GM19463 (cell line): ENCODE measurements around the gene TP53I11.

Experiments used
- ATAC-seq: cut with Tn5 transposase; IDR thresholded peaks from one replicate; pipeline ENCODE4 v1.9.1; 2021; ENCODE audit warnings: mild to moderate bottlenecking, moderate library complexity; ENCODE audit not compliant: unreplicated experiment

The TP53I11 gene

DNA sequence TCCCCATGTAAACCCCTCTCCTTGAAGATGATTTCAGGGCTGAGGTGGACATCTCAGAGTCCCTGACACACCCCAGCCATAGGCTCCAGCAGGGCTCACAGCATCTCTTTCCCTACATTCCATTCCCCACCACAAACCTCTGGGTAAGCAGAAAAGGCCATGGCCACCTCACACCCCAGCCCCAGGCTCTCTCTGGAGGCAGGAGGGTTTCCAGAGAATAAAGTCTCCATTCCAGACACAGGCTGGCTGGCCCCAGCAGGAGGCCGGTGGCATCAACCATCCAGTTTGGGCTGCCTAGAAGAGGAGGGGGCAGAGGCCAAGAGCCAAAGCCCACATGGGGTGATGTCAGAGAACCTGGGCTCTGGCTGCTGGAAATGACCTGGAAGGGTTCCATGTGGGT, 61.4 kb downstream of the TP53I11 start:
- no peak for ATAC-seq

DNA sequence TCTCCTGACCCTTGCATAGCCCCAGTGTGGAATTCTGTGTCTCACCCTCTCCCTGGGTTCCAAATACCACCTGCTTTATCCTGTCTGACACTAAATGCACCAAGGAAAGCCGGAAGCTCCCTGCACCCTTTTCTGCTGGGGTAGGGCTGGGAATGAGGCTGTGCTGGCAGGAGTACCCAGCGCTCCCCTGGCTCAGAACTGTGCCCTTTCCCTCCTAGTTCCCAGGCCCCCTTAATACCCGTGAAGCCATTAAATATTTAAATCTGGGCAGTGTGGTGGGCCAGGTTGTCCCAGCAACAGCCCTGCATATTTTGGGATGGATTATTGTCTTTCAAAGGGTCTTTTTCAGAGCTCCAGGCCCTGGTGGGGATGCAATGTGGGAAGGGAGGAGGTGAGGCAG, 63.0 kb downstream of the TP53I11 start:
- no peak for ATAC-seq

DNA sequence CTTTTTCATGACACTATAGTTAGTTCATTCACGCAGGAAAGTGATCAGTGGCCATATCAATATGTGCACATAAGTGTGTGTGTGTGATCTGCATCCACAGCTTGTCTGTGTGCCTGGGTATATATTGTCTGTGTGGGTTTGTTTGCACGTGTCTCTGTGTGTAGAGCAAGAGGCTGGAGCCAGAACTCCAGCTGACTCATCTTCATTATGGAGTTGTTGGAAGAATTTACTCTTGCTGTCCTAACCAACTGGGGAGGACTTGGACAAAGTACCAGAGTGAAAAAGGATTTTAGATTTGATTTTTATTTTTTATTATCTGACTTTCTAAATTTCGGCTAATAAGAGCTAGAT, 63.9 kb downstream of the TP53I11 start:
- ATAC-seq = no peak

DNA sequence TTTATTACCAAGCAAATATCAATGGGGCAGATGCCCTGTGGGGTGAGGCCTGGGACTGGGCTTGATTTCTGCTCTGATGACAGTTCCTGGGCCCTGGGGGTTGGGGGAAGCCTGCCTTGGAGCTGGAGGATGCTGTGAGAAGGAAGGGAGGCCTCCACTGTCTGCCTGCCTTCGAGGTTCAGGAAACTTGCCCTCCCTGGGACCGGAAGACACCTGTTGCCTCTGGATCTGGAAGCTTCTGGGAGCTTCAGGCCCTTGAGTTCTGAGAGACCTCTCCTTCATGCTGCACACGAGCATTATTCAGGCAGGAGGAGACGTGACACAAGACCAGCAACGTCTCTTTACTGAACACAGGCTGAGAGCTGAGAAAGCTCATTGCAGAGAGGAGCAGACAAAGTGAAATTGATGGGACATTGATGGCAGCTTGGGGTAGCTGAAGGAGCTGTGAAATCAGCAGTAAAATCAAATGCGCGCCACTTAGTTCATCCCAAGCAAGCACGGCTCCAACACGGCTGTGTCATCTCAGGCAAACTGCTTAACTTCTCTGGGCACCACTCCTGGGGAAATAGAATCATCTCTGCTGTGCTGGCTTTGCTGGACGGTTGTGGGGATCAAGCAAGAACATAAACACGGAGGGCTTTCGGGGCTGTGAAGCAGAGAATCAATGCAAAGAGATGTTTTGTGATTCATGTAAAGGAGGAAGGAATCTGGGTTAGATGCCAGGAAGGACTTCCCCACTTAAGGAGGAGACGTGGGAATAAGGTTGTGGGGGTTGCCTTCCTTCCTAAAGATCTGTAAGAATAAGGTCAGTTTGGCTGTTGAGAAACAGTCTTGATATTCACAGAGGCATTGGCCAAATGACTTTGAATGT, 64.5 kb downstream of the TP53I11 start:
- no peak for ATAC-seq

DNA sequence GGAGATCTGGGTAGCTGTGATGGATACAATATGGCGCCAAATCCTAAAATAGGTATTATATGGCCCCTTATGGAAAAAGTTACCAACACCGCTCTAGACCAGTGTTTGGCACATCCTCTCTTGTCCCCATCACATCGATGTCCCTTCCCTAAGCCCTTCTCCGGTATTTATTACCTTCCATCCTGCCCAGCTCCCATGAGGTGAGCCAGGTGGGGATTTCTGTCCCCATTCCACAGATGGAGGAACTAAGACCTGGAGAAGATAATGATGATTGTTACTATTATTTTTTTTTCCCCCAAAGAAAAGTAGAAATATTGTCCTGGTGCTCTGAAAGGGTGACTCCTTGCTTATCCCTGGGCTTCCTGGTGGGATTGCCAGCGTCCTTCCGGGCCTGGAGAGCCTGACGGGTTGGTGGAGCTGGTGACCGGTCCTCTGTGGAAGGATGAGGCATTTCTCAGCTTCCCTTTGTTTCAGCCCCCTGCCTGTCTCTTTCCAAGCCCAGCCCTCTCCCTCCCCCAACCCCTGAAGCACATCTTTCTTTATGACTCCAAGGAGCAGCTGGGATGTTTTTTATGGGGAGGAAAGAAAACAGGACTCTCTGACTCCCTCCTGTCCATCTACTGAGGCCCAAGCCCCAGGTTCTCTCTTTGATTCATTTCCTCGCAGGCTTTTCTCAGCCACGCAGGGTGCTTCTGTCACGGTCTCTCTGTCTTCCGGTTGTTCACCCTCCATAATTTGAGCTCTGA, 65.4 kb downstream of the TP53I11 start:
- no peak for ATAC-seq

DNA sequence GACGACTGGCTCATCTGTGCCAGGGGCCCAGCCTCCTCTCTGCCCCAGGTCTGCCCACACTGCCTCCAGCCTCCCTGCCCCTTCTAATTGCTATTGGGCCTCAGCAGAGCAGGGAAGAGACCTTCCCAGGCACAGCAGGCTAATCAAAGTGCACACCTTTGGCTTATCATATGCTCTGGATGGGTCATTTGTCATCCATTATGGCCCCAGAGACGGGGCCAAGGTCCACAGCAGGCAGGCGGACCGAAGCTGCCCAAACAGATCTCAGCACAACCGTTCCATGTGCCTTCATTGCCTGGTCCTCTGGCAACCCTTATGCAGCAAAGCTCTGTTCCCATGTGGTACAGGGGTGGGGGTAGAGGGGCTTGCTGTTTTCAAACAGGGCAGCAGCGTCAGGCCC, 66.6 kb downstream of the TP53I11 start:
- ATAC-seq = no peak

DNA sequence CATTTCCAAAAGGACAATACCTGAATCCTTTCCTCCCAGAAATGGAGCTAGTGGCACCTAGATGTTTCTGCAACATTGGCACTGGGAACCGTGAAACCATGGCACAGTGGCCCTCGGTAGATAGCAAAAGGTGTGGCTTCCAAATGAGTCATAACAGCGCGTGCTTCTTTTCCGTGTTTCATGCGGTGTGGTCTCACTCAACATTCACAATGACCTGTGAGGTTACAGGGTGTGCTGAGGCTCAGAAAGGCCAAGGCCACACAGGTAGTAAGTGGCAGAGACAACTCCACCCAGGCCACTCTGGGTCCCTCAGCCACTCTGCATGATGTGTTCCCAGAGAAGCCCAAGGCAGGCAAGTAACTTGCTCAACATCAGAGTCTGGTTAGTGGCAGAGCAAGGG, 67.4 kb downstream of the TP53I11 start:
- ATAC-seq = no peak
